Peyer's patch (tissue), 4 donors: ENCODE data around the gene EIF2AK3.

Source experiments
- POLR2A ChIP-seq, 2 donors: fragments of 450-650 bp; IDR thresholded peaks; one replicate each; pipeline ENCODE4 v1.5.1; 2017; ENCODE audit warnings: antibody characterized with exemption in 2 of 2, mild to moderate bottlenecking in 2 of 2, moderate library complexity in 2 of 2
- TF ChIP-seq, protein P1 (sequence below), 6 experiments: fragments of 450-650 bp in 4 of 6; fragments of 200-600 bp in 2 of 6; sonication (generic) in 1 of 6; IDR thresholded peaks; one replicate each; pipeline ENCODE4 v1.5.1; 2017 to 2019; ENCODE audit warnings: antibody characterized with exemption in 6 of 6, mild to moderate bottlenecking in 3 of 6, moderate library complexity in 1 of 6

DNA sequence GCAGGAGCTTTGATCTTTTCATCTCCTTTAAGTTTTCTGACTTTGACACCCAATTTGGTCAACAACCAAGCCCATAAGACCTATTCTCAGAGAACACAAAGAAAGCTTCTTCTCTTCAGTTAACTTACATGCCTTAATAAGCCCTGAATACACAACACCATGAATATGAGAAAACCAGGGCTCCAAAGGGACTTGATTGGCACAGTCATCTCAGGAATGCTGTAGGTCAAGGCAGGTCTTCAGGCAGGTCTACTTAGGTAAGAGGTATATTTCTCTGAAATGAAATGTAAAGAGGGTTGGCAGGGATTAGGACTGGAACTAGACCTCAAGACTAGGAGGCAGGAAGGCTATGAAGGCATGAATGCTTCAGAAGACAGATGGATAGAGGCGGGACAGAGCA is 24.4 kb upstream of the EIF2AK3 start:
- TF ChIP-seq, protein P1, sequence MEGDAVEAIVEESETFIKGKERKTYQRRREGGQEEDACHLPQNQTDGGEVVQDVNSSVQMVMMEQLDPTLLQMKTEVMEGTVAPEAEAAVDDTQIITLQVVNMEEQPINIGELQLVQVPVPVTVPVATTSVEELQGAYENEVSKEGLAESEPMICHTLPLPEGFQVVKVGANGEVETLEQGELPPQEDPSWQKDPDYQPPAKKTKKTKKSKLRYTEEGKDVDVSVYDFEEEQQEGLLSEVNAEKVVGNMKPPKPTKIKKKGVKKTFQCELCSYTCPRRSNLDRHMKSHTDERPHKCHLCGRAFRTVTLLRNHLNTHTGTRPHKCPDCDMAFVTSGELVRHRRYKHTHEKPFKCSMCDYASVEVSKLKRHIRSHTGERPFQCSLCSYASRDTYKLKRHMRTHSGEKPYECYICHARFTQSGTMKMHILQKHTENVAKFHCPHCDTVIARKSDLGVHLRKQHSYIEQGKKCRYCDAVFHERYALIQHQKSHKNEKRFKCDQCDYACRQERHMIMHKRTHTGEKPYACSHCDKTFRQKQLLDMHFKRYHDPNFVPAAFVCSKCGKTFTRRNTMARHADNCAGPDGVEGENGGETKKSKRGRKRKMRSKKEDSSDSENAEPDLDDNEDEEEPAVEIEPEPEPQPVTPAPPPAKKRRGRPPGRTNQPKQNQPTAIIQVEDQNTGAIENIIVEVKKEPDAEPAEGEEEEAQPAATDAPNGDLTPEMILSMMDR (IDR thresholded peaks at IDR 0.05), result no peak
- no peak for TF ChIP-seq POLR2A (IDR thresholded peaks at IDR 0.05)
